Measurements from ENCODE around the gene OXA1L.
"Not testable (repeated sequence)": the region's sequence is repeated elsewhere in the genome, so short reads cannot be mapped to it uniquely, and the experiment has no call there.

OXA1L gene

DNA sequence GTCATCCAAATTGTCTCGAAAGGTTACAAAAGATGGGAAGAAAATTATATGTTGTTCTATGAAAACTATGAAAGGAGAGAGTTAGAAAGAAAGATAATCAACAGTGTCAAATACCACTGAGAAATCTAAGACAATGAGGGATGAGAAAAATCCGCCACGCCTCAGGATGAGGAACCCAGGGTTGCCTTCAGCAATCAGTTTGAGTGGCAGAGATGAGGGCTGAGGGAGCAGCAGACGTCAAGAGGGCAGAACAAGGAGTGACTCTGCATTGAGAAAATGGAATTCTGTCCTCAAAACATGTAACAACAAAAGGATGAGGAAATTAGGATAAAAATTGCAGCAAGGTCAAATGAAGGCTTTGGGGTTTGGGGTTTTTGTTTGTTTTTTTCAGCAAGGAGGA, 18.3 kb upstream of the OXA1L start:
- Mint-ChIP-seq H3K4me3 (no peak overlapping the region), H3K27ac (no peak overlapping the region), H3K4me1 (peaks cover 8% of the 10 kb centered on the region), H3K9me3 (no peaks in the 10 kb centered on the region), H3K27me3 (peaks cover 11% of the 10 kb centered on the region), H3K36me3 (ENCODE audit: low read depth) (no peaks in the 10 kb centered on the region)
- DNase-seq (no peak), ATAC-seq (no peak)

DNA sequence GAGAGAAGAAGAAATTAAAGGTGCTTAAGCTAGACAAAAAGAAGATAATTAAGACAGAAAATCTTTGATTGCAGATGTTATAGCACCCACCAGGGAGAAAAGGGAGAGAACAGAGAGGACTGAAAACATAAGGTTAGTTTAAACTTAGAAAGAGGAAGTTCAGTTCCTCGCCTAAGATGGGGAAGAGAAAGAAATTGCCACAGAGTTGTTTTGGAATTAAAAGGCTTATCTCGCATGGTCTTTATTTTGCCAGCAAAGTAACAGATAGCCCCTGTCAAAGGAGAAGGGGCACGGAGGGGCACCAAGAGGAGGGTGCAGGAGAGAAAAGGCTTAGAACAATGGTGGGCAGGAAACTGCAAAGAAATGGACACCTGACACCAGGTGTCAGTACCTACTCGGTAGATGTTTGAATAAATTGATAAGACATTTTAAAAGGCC, 17.8 kb upstream of the OXA1L start:
- H3K9me3 Mint-ChIP-seq = no peaks in the 10 kb centered on the region
- DNase-seq (no peak), ATAC-seq (no peak)
- no peak overlapping the region for H3K4me3 Mint-ChIP-seq
- peaks cover 8% of the 10 kb centered on the region for H3K4me1 Mint-ChIP-seq
- H3K27me3 Mint-ChIP-seq = peaks cover 11% of the 10 kb centered on the region
- H3K27ac Mint-ChIP-seq = peak overlapping the region; percentile 20
- no peaks in the 10 kb centered on the region for H3K36me3 Mint-ChIP-seq (ENCODE audit: low read depth)

DNA sequence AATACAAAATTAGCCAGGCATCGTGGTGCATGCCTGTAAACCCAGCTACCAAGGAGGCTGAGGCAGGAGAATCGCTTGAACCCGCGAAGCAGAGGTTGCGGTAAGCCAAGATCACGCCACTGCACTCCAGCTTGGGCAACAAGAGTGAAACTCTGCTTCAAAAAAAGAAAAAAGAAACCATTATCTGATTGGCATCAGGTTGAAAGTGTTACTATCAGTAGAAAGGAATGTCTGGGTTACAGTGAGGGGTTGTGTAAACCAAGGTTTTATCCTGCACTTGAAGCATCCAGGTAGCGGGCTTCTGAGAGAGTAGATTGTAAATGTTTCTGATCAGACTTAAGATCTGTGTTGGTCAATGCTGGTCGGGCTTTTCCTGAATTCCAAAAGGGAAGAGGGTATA, 14.1 kb upstream of the OXA1L start:
- no peak for ATAC-seq
- H3K27me3 Mint-ChIP-seq = peaks cover 14% of the 10 kb centered on the region
- H3K4me3 Mint-ChIP-seq = no peak overlapping the region
- no peak overlapping the region for H3K27ac Mint-ChIP-seq
- H3K4me1 Mint-ChIP-seq = peaks cover 8% of the 10 kb centered on the region
- H3K9me3 Mint-ChIP-seq = no peaks in the 10 kb centered on the region
- no peak for DNase-seq
- H3K36me3 Mint-ChIP-seq (ENCODE audit: low read depth) = no peaks in the 10 kb centered on the region

DNA sequence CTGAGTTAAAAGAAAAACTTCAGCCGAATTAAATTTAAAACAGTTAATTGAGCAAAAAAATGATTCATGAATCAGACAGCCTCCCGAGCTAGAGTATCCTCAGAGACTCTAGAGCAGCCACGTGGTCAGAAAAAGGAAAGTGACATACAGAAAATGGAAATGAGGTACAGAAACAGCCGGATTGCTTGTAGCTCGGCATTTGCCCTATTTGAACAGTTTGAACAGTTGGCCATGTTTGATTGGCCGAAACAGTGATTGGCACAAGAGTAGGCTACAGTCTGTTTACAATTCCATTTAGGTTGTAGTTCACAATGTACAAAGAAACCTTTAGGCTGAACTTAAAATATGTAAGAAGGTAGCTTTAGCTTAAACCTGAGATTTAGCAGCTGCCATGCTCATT, 12.9 kb upstream of the OXA1L start:
- Mint-ChIP-seq H3K27ac (no peak overlapping the region), H3K36me3 (ENCODE audit: low read depth) (no peaks in the 10 kb centered on the region), H3K27me3 (peaks cover 14% of the 10 kb centered on the region), H3K9me3 (no peaks in the 10 kb centered on the region), H3K4me1 (peaks cover 4% of the 10 kb centered on the region), H3K4me3 (no peak overlapping the region)
- no peak for DNase-seq
- ATAC-seq = no peak

DNA sequence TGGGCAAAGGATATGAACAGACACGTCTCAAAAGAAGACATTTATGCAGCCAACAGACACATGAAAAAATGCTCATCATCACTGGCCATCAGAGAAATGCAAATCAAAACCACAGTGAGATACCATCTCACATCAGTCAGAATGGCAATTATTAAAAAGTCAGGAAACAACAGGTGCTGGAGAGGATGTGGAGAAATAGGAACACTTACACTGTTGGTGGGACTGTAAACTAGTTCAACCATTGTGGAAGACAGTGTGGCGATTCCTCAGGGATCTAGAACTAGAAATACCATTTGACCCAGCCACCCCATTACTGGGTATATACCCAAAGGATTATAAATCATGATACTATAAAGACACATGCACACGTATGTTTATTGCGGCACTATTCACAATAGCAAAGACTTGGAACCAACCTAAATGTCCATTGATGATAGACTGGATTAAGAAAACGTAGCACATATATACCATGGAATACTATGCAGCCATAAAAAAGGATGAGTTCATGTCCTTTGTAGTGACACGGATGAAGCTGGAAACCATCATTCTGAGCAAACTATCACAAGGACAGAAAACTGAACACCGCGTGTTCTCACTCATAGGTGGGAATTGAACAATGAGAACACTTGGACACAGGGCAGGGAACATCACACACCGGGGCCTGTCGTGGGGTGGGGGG, 8.4 kb upstream of the OXA1L start:
- not testable (repeated sequence) for ATAC-seq

DNA sequence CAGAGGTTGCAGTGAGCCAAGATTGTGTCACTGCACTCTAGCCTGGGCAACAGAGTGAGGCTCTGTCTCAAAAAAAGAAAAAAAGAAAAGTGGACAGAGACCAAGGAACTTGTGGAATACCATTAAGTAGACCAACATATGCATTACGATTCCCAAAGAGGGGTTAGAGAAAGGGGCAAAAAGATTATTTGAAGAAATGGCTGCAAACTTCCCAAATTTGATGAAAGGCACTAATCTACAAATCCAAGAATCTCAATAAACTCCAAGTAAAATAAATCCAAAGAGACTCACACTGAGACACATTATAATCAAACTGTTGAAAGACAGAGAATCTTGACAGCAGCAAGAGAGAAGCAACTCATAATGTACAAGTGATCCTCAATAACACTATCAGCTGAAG, 4.8 kb upstream of the OXA1L start:
- H3K27ac Mint-ChIP-seq = no peak overlapping the region
- H3K4me3 Mint-ChIP-seq = no peak overlapping the region

More for the DNA sequence above, 8.4 kb upstream of the OXA1L start:
- not testable (repeated sequence) for H3K27ac Mint-ChIP-seq, H3K4me1 Mint-ChIP-seq, H3K4me3 Mint-ChIP-seq, H3K9me3 Mint-ChIP-seq, DNase-seq, H3K27me3 Mint-ChIP-seq
- peaks cover 28% of the 10 kb centered on the region for H3K36me3 Mint-ChIP-seq (ENCODE audit: low read depth)

DNA sequence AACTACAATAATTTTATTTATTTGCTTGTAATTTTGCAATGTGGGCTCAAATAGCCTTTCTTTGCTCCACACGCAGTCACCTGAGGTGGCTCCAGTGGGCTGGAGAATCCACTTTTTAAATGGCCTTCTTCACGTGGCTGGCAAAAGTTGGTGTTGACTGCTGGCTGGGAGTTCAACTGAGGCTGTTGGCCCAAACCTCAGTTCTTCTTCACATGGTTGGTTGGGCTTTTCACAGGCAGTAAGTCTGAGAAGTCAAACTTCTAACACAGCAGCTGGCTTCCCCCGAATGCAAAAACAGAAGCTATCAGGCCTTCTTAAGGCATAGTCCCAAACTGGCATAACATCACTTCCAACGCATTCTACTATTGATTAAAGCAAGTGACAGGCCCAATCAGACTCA, 2.1 kb upstream of the OXA1L start:
- ATAC-seq (no peak), DNase-seq (no peak)
- Mint-ChIP-seq H3K27ac (no peak overlapping the region), H3K4me3 (no peak overlapping the region), H3K9me3 (peaks cover 4% of the 10 kb centered on the region), H3K36me3 (ENCODE audit: low read depth) (peaks cover 57% of the 10 kb centered on the region), H3K27me3 (no peaks in the 10 kb centered on the region), H3K4me1 (peaks cover 34% of the 10 kb centered on the region)

More for the DNA sequence above, 4.8 kb upstream of the OXA1L start:
- ATAC-seq = no peak
- Mint-ChIP-seq H3K4me1 (peaks cover 15% of the 10 kb centered on the region), H3K27me3 (no peaks in the 10 kb centered on the region), H3K36me3 (ENCODE audit: low read depth) (peaks cover 42% of the 10 kb centered on the region), H3K9me3 (peaks cover 4% of the 10 kb centered on the region)
- no peak for DNase-seq

DNA sequence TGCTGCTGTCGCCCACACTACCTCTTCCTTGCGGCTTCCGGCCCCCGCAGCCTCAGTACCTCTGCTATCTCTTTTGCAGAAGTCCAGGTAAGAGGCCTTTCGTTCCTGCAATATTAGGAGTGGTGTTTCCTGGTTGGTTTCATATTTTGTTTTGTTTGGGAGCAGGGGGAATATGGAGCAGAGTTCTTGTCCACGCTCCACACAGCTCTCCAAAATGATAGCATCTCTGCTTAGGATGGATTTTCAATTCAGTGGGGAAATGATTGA, 768 bp downstream of the OXA1L start:
- Mint-ChIP-seq H3K36me3 (ENCODE audit: low read depth) (peaks cover 65% of the 10 kb centered on the region), H3K4me1 (peaks cover 35% of the 10 kb centered on the region), H3K27ac (peak overlapping the region; percentile 99), H3K9me3 (peaks cover 4% of the 10 kb centered on the region), H3K27me3 (no peaks in the 10 kb centered on the region), H3K4me3 (peak overlapping the region; percentile 95)
- ATAC-seq (peak; percentile 34), DNase-seq (no peak)

DNA sequence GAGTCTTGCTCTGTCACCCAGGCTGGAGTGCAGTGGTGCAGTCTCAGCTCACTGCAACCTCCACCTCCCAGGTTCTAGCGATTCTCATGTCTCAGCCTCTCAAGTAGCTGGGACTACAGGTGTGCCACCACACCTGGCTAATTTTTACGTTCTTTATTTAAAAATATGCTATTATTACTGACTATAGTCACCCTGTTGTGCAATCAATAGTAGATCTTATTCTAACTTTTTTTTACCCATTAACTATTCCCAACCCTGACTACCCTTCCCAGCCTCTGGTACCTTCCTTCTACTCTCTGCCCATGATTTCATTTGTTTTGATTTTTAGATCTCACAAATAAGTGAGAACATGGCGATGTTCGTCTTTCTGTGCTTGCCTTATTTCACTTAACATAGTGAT, 2.5 kb downstream of the OXA1L start:
- peak overlapping the region; percentile 15 for H3K4me3 Mint-ChIP-seq
- no peaks in the 10 kb centered on the region for H3K9me3 Mint-ChIP-seq
- peaks cover 57% of the 10 kb centered on the region for H3K36me3 Mint-ChIP-seq (ENCODE audit: low read depth)
- peak overlapping the region; percentile 4 for H3K27ac Mint-ChIP-seq
- no peaks in the 10 kb centered on the region for H3K27me3 Mint-ChIP-seq
- DNase-seq = no peak
- peaks cover 35% of the 10 kb centered on the region for H3K4me1 Mint-ChIP-seq
- no peak for ATAC-seq

DNA sequence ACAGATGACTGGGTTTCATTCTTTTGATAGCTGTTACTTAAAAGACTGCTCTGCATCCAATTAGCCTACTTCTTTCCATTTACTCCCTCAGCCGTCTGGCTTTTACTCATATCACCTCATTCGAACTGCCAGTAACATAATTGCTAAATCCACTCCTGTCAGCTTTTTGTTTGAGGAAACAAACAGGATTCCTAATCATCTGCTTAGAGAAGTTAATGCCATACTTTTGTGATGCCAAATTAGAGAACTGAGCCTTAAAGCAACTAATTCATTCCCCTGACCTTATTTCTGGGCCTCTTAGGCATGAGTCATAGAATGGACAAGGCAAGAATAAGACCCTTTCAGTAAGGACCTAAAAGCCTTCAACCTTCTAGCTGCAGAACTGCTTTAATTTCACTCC, 2.9 kb downstream of the OXA1L start:
- no peak for DNase-seq
- Mint-ChIP-seq H3K4me1 (peaks cover 35% of the 10 kb centered on the region), H3K36me3 (ENCODE audit: low read depth) (peaks cover 59% of the 10 kb centered on the region), H3K27ac (peak overlapping the region; percentile 4), H3K4me3 (peak overlapping the region; percentile 15), H3K27me3 (no peaks in the 10 kb centered on the region), H3K9me3 (no peaks in the 10 kb centered on the region)
- ATAC-seq = no peak

DNA sequence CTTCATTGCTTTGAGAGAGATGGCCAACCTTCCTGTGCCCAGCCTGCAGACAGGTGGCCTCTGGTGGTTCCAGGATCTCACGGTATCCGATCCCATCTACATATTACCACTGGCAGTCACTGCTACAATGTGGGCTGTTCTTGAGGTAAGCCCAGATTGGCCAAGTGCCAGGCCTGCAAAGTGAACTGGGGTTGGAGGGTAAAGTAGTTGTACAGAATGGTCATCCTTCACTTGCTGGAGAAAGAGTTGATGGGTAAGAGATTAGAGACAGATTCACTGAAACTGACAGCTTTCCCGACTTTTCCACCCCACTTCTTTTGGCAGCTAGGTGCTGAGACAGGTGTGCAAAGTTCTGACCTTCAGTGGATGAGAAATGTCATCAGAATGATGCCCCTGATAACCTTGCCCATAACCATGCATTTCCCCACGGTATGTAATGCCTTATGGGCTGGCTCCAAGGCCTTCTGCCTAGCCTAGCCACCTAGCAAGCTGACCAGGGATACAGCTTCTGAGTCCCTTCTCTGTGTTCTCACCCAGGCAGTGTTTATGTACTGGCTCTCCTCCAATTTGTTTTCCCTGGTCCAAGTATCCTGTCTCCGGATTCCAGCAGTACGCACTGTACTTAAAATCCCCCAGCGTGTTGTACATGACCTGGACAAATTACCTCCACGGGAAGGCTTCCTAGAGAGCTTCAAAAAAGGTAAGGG, 4.1 kb downstream of the OXA1L start:
- H3K4me1 Mint-ChIP-seq = peaks cover 27% of the 10 kb centered on the region
- no peak overlapping the region for H3K4me3 Mint-ChIP-seq
- H3K27me3 Mint-ChIP-seq = no peaks in the 10 kb centered on the region
- no peak overlapping the region for H3K27ac Mint-ChIP-seq
- peaks cover 64% of the 10 kb centered on the region for H3K36me3 Mint-ChIP-seq (ENCODE audit: low read depth)
- DNase-seq (no peak), ATAC-seq (no peak)
- no peaks in the 10 kb centered on the region for H3K9me3 Mint-ChIP-seq

DNA sequence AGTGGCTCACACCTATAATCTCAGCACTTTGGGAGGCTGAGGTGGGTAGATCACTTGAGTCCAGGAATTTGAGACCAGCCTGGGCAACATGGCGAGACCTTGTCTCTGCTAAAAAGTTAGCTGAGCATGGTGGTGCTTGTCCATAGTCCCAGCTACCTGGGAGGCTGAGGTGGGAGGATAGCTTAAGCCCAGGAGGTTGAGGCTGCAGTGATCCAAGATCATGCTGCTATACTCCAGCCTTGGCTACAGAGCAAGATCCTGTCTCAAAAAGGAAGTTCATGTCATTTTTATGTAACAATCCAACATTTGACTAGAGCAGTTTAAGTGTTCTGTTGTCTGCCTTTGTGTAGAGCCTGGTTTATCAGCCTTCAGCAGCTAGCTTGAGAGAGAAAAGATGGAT, 6.2 kb downstream of the OXA1L start:
- H3K27ac Mint-ChIP-seq = no peak overlapping the region
- no peaks in the 10 kb centered on the region for H3K9me3 Mint-ChIP-seq
- H3K36me3 Mint-ChIP-seq (ENCODE audit: low read depth) = peaks cover 52% of the 10 kb centered on the region

DNA sequence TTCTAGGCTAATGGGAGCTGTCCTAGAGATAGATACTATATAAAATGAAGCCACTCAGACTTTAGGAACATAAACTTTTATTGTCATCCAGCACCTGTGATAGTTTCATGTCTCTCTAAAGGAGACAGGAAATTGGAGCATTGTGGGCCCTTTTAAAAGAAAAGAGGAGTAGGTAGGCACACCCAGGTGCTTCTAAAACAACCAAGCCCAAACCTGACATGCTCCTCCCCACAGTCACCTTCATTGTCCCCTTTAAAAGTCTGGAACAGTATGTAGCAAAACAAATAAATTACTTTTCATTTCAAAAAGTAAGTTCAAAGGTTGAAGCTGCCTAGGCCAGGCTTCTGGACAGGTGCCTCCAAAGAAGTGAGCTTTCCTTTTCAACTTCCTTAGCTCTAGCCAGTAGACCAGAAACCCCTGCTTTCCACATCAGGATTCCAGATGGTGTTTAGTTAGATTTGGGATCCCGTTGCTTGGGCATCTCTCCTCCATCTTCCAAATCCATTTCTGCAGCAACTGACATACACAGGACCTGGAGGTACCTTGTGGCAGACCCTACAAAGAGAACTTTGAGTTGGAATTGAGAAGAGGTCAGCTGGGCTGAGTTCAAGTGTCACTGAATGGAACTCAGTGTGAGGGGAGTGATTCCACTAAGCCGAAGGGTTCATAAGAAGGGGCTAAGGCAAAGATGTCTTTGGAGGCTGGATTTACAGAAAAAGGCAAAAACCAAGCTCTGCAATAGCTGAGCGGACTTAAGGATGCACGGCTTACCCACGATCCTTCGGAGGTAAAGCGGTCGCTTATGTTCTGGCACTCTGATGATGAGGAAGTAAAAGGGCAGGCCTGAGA, 6.9 kb downstream of the OXA1L start:
- Mint-ChIP-seq H3K9me3 (no peaks in the 10 kb centered on the region), H3K4me1 (peaks cover 8% of the 10 kb centered on the region), H3K27me3 (no peaks in the 10 kb centered on the region), H3K4me3 (no peak overlapping the region), H3K36me3 (ENCODE audit: low read depth) (peaks cover 48% of the 10 kb centered on the region), H3K27ac (no peak overlapping the region)
- no peak for DNase-seq
- ATAC-seq = no peak

More for the DNA sequence above, 6.2 kb downstream of the OXA1L start:
- H3K4me1 Mint-ChIP-seq = peaks cover 15% of the 10 kb centered on the region
- no peak overlapping the region for H3K4me3 Mint-ChIP-seq
- H3K27me3 Mint-ChIP-seq = no peaks in the 10 kb centered on the region
- no peak for ATAC-seq
- no peak for DNase-seq

DNA sequence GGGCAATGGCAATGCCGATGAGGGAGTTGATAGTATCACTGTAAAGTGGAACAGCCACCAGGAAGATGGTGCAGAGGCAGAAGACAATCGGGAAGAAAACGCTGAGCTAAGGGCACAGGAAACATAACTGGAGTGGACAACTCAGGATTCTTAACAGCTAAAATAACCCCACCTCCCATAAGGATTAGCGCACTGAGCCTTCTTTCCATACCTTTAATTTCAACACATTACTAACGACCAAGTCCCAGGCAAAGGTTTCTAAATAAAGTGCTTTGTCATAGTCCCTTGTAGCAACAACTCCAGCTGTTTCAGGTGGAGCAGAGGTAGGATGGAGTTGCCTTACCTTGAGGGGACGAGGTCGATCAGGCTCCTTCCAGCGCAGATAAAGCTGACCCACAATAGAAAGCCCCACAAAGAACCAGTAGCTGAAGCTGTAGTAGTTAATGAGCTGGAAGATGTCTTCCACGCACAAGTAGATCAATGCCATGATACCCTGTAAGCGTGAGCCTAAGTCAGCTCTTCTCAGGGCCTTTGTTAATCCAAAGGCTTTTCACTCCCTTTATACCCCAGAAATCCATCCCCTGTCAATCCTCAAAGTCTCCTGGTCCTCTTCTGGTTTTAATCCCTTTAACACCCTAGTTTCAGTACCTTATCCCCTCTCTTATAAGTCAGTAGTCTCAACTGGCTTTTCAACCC, 7.7 kb downstream of the OXA1L start:
- H3K27me3 Mint-ChIP-seq = no peaks in the 10 kb centered on the region
- no peaks in the 10 kb centered on the region for H3K9me3 Mint-ChIP-seq
- no peak overlapping the region for H3K27ac Mint-ChIP-seq
- DNase-seq (no peak), ATAC-seq (no peak)
- H3K4me1 Mint-ChIP-seq = peaks cover 3% of the 10 kb centered on the region
- H3K4me3 Mint-ChIP-seq = no peak overlapping the region
- peaks cover 43% of the 10 kb centered on the region for H3K36me3 Mint-ChIP-seq (ENCODE audit: low read depth)

Measured in activated naive CD8-positive, alpha-beta T cell treated with anti-CD3 and anti-CD28 coated beads, Interleukin-2, amount 50 U/mL, for 24 hours (primary cell).